Bronchial epithelial cell (primary cell): ENCODE results near the gene KCNN1. TPM values are rescaled to one million over a fixed set of nuclear protein-coding genes. Genes with fewer than 3 reads are reported as not detected.
"Not testable (repeated sequence)": the region's sequence is repeated elsewhere in the genome, so short reads cannot be mapped to it uniquely, and the experiment has no call there.

Source experiments
- DNase-seq: peaks from one replicate; pipeline ENCODE4 v3.0.0-alpha.2; 2010; ENCODE audit warnings: low read depth
- FAIRE-seq: peaks from 2 replicates; lab custom pipeline; 2011; peaks lifted over from hg19 to GRCh38; lab: Jason Lieb, UNC
- H3K27me3 ChIP-seq: 2 replicates; pipeline ENCODE4 v1.5.1; 2011; ENCODE audit warnings: low read length; ENCODE audit not compliant: control insufficient read depth, insufficient read depth
- H3K36me3 ChIP-seq: 2 replicates; pipeline ENCODE4 v1.5.1; 2011; ENCODE audit warnings: low read length; ENCODE audit not compliant: control insufficient read depth, insufficient read depth
- H3K4me3 ChIP-seq: 2 replicates; pipeline ENCODE4 v1.5.1; 2011; ENCODE audit warnings: mild to moderate bottlenecking, low read depth, low read length, control low read depth
- CTCF ChIP-seq: IDR thresholded peaks from 2 replicates; pipeline ENCODE4 v1.5.1; 2011; ENCODE audit warnings: mild to moderate bottlenecking, moderate library complexity, low read length, control low read depth, inconsistent platforms; ENCODE audit not compliant: insufficient read depth, severe bottlenecking
- total RNA-seq: library from RNA; depleted of rRNA; stranded (reverse); fragments of >200 nt; gene quantifications from 2 replicates; pipeline ENCODE4 v1.2.1, GENCODE V29; 2014

KCNN1 gene
- total RNA-seq, 1 donor from 2014 or later: not detected

DNA sequence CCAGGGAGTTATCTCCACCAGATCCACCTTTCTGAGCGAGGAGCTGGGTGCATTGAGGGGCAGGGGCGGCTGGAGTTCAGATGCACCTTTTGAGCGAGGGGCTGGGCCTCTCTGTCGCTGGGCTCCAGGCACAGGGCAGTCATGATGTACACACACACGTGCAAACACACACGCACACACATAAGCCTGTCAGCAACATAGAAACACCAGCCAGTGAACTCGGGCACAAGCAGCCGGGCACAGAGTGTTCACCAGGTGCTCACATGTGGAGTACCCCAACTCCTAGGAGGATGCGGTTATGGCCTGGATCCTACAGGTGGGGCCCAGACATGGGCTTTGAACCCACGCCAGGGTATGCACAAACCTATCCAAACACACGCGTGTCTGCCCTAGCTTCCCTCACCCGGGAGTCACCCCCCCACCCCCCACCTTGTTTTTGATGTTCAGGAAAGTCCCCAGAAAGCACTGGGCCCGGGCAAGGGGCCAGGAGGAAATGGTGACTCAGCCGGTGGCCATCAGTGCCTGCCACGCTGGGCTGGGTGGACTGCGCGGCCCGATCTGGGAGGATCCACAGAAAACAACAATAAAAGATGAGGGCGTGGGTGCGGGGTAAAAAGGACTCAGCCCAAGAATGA, 54.3 kb downstream of the KCNN1 start:
- no peak for FAIRE-seq
- peak; percentile 67 for DNase-seq
- H3K27me3 ChIP-seq: no peaks in the 10 kb centered on the region
- no peak overlapping the region for H3K4me3 ChIP-seq
- no peaks in the 10 kb centered on the region for H3K36me3 ChIP-seq
- no peak for TF ChIP-seq CTCF

DNA sequence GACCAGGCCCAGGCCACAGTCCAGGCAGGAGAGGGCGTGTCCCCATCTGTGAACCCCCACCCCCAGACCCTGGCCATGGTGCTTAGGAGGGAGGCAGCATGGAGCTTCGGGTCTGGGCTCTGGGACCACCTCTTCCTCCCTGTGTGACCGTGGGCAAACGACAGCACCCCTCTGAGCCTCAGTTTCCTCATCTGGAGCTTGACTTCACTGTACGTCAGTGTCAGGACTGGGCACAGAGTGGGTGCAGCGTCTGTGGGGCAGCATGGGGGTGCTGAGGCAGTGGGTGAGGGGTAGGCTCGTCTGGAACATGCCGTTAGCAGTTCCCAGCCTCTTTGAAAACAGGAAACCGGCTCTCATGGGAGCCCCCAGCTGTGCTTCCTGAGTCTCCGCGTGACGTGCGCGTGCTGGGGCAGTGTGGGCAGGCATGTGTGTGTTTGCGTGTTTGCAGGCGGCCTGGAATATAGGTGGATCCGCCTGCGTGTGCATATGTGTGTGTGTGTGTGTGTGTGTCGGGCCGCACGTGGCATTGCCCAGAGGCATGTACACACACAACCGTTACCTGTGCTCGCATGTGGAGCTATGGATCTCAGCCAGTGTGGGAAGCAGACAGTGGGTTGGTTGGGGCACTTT, 56.8 kb downstream of the KCNN1 start:
- Histone ChIP-seq H3K27me3 (no peaks in the 10 kb centered on the region), H3K36me3 (no peaks in the 10 kb centered on the region), H3K4me3 (no peak overlapping the region)
- TF ChIP-seq CTCF: no peak
- DNase-seq (no peak), FAIRE-seq (no peak)

DNA sequence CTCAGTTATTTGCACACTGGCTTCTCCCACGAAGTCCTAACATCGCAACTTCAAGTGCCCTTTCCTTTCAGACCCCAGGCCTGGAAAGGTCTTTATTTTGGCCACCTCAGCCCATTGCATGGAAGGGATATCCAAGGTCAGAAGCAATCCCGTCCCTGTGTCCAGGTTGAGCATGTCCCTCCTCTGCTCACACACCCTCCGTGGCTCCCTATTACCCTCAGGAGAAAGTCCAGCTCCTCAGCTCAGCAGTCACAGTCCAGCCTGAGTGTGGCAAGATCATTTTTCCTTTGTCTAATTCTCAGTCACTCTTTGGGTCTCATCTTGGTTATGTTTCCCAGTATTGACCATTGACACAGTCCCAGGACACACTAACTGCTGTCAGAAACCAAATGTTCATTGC, 60.2 kb downstream of the KCNN1 start:
- no peak for FAIRE-seq

DNA sequence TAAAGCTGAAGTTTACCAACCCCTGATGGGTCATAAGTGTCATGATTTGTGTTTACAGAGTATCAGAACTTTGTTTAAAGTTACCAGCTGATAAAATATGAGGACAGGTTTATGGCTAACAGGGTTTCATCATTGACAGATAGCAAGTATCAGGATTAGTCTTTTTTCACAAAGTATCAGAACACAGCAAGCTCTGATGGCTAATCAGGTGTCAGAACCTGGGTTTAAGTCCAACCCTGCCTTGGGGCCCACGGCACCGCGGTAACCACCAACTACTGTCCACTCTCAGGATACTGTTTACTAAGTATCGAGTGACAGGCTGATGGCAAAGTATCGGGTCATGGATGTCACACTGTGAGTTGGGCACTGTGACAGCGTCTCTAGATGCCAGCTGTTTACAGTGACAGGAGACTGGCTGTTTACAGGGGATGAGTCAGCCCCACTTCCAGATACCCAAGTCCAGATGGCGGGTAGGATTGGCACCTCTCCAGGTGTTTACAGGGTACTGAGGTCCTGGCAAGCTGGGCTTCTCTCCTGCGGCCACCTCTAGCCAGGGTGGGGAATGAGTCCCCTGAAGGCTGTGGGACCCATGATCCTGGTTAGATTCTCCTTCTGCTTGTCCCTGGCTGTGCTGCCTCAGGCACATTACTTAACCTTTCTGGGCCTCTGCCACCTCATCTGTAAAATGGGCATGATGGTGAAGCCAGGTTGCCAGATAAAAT, 62.9 kb downstream of the KCNN1 start:
- no peaks in the 10 kb centered on the region for H3K27me3 ChIP-seq
- DNase-seq: peak; percentile 23
- no peaks in the 10 kb centered on the region for H3K36me3 ChIP-seq
- TF ChIP-seq CTCF: no peak
- FAIRE-seq: no peak
- H3K4me3 ChIP-seq: no peak overlapping the region

More for the DNA sequence above, 60.2 kb downstream of the KCNN1 start:
- Histone ChIP-seq H3K27me3 (no peaks in the 10 kb centered on the region), H3K4me3 (no peak overlapping the region), H3K36me3 (no peaks in the 10 kb centered on the region)
- TF ChIP-seq CTCF: no peak
- no peak for DNase-seq

DNA sequence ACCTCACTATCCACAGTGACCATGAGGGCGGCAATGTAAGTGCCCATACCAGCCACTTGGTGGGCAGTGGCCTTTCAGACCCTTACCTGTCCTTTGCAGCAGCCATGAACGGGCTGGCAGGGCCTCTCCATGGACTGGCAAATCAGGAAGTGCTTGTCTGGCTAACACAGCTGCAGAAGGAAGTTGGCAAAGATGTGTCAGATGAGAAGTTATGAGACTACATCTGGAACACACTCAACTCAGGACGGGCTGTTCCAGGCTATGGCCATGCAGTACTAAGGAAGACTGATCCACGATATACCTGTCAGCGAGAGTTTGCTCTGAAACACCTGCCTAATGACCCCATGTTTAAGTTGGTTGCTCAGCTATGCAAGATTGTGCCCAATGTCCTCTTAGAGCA, 64.5 kb downstream of the KCNN1 start:
- H3K36me3 ChIP-seq, H3K27me3 ChIP-seq, DNase-seq, H3K4me3 ChIP-seq: not testable (repeated sequence)
- FAIRE-seq: peak; percentile 88

DNA sequence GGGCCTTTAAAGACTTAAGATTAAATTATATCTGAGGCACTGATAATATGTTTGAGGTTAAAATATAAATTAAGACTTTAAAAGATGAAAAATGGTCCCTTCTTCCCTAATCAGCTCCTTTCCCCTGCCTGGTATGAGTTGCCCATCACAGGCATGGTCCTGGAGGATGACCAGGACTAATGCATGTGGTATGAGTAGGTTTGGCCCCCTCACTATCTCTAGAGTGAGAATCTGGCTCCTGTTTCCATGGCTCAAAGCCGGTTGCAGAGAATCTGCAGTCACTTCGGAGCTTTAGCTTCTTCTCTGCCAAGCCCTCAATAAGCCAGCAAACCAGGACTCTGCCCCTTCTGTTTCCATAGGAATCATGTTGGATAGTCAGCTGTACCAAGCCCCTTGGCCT, 65.2 kb downstream of the KCNN1 start:
- FAIRE-seq, H3K27me3 ChIP-seq, DNase-seq, H3K36me3 ChIP-seq, H3K4me3 ChIP-seq: not testable (repeated sequence)
